Transverse colon (tissue), 4 donors: ENCODE data around the gene TOMM22. TPM values are rescaled to one million over a fixed set of nuclear protein-coding genes. Genes with fewer than 3 reads are reported as not detected.

Experiments used
- DNase-seq: peaks from one replicate; pipeline ENCODE4 v3.0.0-alpha.2; 2019
- H3K27ac ChIP-seq, 4 donors: fragments of 200-600 bp; sonication (generic); 2 replicates each; pipeline ENCODE4 v1.5.1; 2016 to 2018; ENCODE audit warnings: inconsistent platforms in 4 of 4
- H3K27me3 ChIP-seq: fragments of 200-600 bp; sonication (generic); 2 replicates; pipeline ENCODE4 v1.5.1; 2017; ENCODE audit warnings: inconsistent platforms
- H3K36me3 ChIP-seq, 4 donors: fragments of 200-600 bp; sonication (generic); 2 replicates each; pipeline ENCODE4 v1.5.1; 2017 to 2019; ENCODE audit warnings: inconsistent platforms in 4 of 4
- H3K4me1 ChIP-seq, 4 donors: fragments of 200-600 bp; sonication (generic); 2 replicates each; pipeline ENCODE4 v1.5.1; 2017 to 2020; ENCODE audit warnings: inconsistent platforms in 4 of 4
- H3K4me3 ChIP-seq, 4 donors: fragments of 200-600 bp; sonication (generic); 1 replicate in 1 of 4; 2 replicates in 3 of 4; pipeline versions ENCODE4 v1.5.1 to v1.6.1; 2017 to 2019; ENCODE audit warnings: inconsistent platforms in 4 of 4
- H3K9me3 ChIP-seq, 2 donors: fragments of 200-600 bp; sonication (generic); 2 replicates each; pipeline ENCODE4 v1.5.1; 2017 to 2019; ENCODE audit warnings: inconsistent platforms in 2 of 2
- CTCF ChIP-seq, 5 experiments: fragments of 200-600 bp in 3 of 5; fragments of 450-650 bp in 2 of 5; sonication (generic) in 3 of 5; IDR thresholded peaks; 1 replicate in 2 of 5; 2 replicates in 3 of 5; pipeline ENCODE4 v1.5.1; 2016 to 2017; ENCODE audit warnings: antibody characterized with exemption in 5 of 5, inconsistent platforms in 3 of 5, mild to moderate bottlenecking in 2 of 5, moderate library complexity in 1 of 5
- EP300 ChIP-seq: sonication (generic); formaldehyde crosslinking; IDR thresholded peaks from one replicate; pipeline ENCODE4 v1.6.1; 2017; ENCODE audit warnings: antibody characterized with exemption, low read depth
- POLR2A ChIP-seq: fragments of 450-650 bp; IDR thresholded peaks from one replicate; pipeline ENCODE4 v1.6.1; 2016; ENCODE audit warnings: antibody characterized with exemption, mild to moderate bottlenecking, moderate library complexity
- POLR2AphosphoS5 ChIP-seq, 3 donors: sonication (generic); formaldehyde crosslinking; IDR thresholded peaks; one replicate each; pipeline ENCODE4 v1.6.1; 2016; ENCODE audit warnings: antibody characterized with exemption in 3 of 3
- WGBS, 2 donors: methylation state at CpG; one replicate each; pipeline ENCODE4 v1.1.5; 2018; ENCODE audit warnings: low coverage in 1 of 2; 5-methylcytosine and 5-hydroxymethylcytosine counted together
- in situ Hi-C, 4 donors: fragments of 200-750 bp; cut with MboI; loops; one replicate each; pipeline versions ENCODE4 v1.15.0 to v1.15.1; 2017; ENCODE audit warnings: low sequenced_read_pairs in 3 of 4, low pct_ligation_motif_present in 1 of 4, low pct_unique_long_range_greater_than_20kb in 1 of 4
- intact Hi-C: fragments of 100-400 bp; cut with DNase I; formaldehyde crosslinking; loops from one replicate; pipeline ENCODE4 v1.15.1; 2023; ENCODE audit warnings: low total_unique reads
- total RNA-seq, 4 donors: library from RNA; depleted of rRNA; stranded (reverse); fragments of >200 nt; gene quantifications; one replicate each; pipeline ENCODE4 v1.1.0, GENCODE V29; 2016

Gene TOMM22
- 10 to 100 TPM; 19.1 to 48.3 (median 32.9) TPM for total RNA-seq

- intact Hi-C loops = no loop called here
- Histone ChIP-seq H3K27me3 (no peaks in the 10 kb centered on the region), H3K9me3 (no peaks in the 10 kb centered on the region), H3K4me1 (peaks cover 0 to 14% (median 11%) of the 10 kb centered on the region in 4 donors), H3K4me3 (peak within 1 kb of the TSS; percentile 63 to 96 (median 82)), H3K36me3 (peaks cover 0 to 22% (median 10%) of the 10 kb centered on the region in 4 donors), H3K27ac (peak within 1 kb of the TSS; percentile 76 to 86 (median 84))
- peak; percentile 91 for DNase-seq
- in situ Hi-C loops = no loop called here
- TF ChIP-seq POLR2A = peak; percentile 85
- peak; percentile 87 to 93 (median 91) for TF ChIP-seq POLR2AphosphoS5 (IDR thresholded peaks at IDR 0.05)
- no peak for TF ChIP-seq EP300
- peak; percentile 7 to 50 (median 42) for TF ChIP-seq CTCF (IDR thresholded peaks at IDR 0.05)
- WGBS, 2 donors = 1% methylated on average over 60 of the region's 60 CpGs; no CpG with 5 or more reads in 1 of the 2 donors
Observed at GRCh38 chr22:38681582-38682335, at the start of gene TOMM22. Gene TOMM22 (plus strand): TSS chr22:38681957. CDS start chr22:38681979, 22 bp downstream.

- intact Hi-C loops = no loop called here
- Histone ChIP-seq H3K4me3 (no peak overlapping the region), H3K4me1 (no peaks in the 10 kb centered on the region), H3K27me3 (no peaks in the 10 kb centered on the region), H3K36me3 (no peaks in the 10 kb centered on the region), H3K9me3 (no peaks in the 10 kb centered on the region), H3K27ac (no peak overlapping the region)
- WGBS, 2 donors = 80 to 100% methylated on average over 1 to 3 of the region's 3 CpGs
- DNase-seq = no peak
- in situ Hi-C loops = no loop called here
- TF ChIP-seq CTCF (IDR thresholded peaks at IDR 0.05) (no peak), POLR2A (no peak), POLR2AphosphoS5 (IDR thresholded peaks at IDR 0.05) (no peak), EP300 (no peak)
Observed at GRCh38 chr22:38632528-38632927, 49.2 kb upstream of the TOMM22 start.

DNA sequence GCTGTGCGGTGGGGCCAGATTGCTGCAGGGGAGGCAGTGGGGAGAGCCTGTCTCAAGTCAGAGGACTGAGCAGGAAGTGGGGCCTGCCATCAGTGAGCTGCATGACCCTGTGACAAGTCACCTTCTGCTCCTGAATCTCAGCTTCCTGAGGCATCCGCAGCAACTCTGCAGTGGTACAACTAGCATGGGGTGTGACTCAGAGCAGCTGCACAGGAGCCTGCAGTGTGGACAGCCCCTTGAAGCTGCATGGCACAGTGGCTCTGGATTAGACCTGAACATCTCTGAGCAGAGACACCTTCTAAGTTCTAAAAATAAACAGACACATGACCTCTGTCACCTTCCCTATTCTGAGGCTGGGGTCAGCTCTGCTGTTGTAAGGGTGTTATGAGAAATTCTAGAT lies 43.5 kb upstream of the TOMM22 start:
- WGBS, 2 donors = 86 to 100% methylated on average over 1 to 2 of the region's 2 CpGs
- intact Hi-C loops (no loop called here), in situ Hi-C loops (no loop called here)
- Histone ChIP-seq H3K4me3 (no peak overlapping the region), H3K9me3 (no peaks in the 10 kb centered on the region), H3K4me1 (no peaks in the 10 kb centered on the region), H3K27me3 (no peaks in the 10 kb centered on the region), H3K27ac (no peak overlapping the region), H3K36me3 (no peaks in the 10 kb centered on the region)
- DNase-seq = no peak
- TF ChIP-seq EP300 = no peak

GRCh38 chr22:38638728-38639127 lies 43.0 kb upstream of the TOMM22 start:
- in situ Hi-C loops = no loop called here
- no peak for DNase-seq
- Histone ChIP-seq H3K27me3 (no peaks in the 10 kb centered on the region), H3K36me3 (no peaks in the 10 kb centered on the region), H3K4me3 (no peak overlapping the region), H3K4me1 (no peaks in the 10 kb centered on the region), H3K27ac (no peak overlapping the region), H3K9me3 (no peaks in the 10 kb centered on the region)
- 55 to 69% methylated on average over 3 of the region's 3 CpGs for WGBS, 2 donors
- intact Hi-C loops = no loop called here
- TF ChIP-seq POLR2A = no peak
- TF ChIP-seq CTCF (IDR thresholded peaks at IDR 0.05) = no peak
- TF ChIP-seq POLR2AphosphoS5 (IDR thresholded peaks at IDR 0.05) = no peak
- TF ChIP-seq EP300 = no peak
